Fibroblast of the conjunctiva (primary cell): ENCODE data around the gene CAMKMT.

ENCODE experiments used
- DNase-seq: peaks from one replicate; pipeline ENCODE4 v3.0.0-alpha.2; 2010; ENCODE audit warnings: low read depth

Gene CAMKMT

DNA sequence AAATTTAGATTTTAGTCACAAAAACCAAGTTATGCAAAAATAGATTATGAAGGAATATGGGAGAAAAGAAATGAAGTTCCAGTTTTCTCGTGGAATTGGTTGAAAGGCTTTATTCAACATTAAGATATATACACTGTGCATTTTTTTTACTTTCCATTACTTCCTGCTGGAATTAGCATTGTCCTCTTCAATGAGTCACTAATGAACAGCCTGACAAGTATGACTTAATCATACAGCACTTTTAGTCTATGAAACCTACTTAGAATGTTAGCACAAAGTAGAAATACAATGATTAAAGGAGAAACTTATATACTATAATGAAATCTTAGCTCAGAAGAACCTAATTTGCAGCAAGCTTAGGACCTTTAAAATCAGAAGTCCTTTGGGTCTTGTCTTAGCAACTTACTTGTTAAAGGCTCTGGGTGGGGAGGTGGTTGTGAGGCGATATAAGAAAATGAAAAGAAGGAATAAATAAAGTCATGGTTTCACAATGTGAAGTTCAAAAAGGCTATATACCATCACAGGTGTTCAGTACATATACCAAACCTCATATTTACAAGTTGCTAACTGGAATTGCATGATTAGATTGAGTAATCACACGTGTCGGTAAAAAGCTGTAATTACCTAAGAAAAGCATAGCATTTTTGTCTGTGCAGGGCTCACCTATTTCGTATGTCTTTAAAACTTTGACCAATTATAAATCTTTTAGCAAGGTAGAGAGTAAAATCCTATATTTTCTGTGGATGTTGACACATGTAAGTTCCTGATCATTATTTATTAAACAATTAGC is 236.8 kb downstream of the CAMKMT start:
- no peak for DNase-seq

DNA sequence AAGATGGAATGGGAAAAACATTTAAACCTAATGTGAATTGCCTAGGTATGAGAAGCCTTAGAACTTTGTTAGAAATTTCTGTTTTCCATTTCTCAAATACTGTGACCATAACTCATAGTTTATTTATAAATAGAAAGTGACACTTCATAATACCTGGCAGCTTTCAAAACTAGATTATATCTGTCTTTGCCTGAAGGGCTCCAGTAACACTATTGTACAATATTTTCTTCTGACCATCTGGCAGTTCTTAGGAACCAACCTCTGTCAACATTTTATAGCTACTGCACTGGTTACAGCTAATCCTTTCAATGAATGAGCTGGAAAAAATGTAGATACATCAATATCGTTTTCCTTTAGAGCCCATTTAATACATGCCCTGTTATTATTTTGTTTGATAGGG is 237.4 kb downstream of the CAMKMT start:
- no peak for DNase-seq

DNA sequence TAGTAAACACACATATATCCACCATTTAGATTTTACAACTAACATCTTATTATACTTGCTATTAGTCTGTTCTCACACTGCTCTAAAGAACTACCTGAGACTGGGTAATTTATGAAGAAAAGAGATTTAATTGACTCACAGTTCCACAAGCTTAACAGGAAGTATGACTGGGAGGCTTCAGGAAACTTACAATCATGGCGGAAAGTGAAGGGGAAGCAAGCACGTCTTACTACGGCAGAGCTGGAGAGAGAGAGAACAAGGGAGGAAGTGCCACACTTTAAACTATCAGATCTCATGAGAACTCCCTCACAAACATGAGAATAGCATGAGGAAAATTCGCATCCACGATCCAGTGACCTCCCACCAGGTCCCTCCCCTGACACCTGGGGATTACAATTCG is 240.7 kb downstream of the CAMKMT start:
- DNase-seq = no peak

DNA sequence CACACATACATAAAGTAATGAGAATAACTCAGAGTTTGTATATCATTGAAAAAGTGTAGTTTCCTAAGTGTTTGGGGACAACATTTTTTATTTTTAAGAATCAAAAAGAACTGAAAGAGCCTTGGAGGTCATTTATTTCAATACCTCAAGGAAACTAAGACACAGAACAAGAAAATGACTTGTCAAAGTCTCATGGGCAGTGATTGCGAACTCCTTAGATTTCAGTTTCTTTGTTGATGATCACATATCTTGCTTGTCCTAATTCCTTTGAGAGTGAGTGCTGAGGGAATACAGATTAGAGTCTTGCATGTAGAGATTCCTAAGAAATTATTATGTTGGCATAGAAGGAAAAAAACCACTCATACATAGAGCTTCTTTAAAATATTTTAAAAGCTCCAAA is 243.8 kb downstream of the CAMKMT start:
- no peak for DNase-seq

DNA sequence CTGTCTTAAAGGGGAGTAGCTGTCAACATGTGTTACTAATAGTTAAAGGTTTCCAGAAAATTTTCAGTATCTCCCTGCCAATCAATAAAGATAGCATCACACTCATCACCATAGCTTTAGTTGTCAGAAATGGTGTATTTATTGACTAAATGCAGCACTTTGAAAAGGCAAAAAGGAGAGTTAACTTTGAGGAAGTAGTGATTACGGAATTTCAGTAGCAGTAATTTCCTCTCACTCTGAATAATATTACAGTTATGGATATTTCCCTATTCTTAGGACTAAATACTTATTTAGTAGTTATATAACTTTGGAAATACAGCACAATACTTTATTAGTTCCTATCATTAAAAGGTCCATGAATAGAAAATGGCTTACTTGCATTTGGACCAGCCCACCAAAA is 250.5 kb downstream of the CAMKMT start:
- DNase-seq = no peak

DNA sequence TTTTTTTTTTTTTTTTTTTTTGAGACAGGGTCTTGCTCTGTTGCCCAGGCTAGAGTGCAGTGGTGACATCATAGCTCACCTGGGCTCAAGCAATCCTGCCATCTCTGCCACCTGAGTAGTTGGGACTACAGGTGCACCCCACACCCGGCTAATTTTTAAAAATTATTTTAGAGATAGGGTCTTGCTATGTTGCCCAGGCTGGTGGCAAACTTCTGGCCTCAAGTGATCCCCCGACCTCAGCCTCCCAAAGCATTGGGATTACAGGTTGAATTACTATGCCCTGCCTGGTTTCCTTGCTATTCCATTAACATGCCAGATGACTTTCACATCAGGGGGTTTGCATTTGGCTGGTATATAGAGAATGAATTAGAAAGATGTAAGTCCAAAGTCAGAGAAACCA is 253.2 kb downstream of the CAMKMT start:
- no peak for DNase-seq

DNA sequence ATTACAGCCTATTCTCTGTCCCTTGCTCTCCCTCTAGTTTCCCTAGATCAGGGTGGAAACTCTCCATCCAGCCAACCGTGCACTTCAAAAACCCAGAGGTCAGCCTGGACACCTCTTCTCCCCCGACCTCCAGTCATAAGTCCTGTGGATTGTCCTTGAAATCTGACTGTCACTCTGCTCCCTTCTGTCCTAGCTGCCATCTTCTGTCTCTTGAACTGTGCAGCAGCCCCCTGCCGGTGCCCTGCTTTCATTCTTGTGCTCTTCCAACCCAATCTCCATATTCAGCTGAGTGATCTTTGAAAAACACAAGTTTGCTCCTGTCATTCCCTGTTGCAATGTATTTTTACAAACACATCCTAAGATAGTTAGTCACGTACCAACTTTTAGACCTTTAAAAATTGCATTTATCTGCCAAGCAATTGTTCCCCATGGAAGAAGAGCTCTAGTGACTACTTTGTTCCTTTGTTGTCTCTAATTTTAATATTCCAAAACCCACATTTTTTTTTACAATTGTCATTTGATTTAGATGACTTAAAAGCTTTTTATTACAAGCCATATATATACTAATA is 254.3 kb downstream of the CAMKMT start:
- no peak for DNase-seq

DNA sequence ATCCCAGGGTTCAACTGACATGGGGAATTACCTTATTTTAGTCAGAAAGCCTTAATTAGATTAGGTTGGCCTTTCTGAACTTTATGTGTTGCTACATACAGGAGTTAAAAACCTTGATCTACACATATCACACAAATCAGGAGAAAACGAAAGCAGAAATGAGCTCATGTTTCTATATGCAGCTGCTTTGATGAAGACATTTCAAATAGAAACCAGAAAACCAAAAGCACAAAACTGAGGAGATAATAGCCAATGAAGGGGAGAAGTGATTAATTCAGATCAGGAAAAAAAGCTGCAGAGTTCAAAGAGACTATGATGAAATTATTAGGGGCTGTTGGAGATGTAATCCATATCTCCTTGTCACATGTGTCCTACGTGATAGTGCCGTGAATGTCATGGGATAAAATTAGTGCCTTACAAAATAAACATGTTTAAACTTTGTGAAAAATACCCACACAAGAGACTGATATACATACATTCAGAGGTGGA is 255.0 kb downstream of the CAMKMT start:
- DNase-seq = no peak

DNA sequence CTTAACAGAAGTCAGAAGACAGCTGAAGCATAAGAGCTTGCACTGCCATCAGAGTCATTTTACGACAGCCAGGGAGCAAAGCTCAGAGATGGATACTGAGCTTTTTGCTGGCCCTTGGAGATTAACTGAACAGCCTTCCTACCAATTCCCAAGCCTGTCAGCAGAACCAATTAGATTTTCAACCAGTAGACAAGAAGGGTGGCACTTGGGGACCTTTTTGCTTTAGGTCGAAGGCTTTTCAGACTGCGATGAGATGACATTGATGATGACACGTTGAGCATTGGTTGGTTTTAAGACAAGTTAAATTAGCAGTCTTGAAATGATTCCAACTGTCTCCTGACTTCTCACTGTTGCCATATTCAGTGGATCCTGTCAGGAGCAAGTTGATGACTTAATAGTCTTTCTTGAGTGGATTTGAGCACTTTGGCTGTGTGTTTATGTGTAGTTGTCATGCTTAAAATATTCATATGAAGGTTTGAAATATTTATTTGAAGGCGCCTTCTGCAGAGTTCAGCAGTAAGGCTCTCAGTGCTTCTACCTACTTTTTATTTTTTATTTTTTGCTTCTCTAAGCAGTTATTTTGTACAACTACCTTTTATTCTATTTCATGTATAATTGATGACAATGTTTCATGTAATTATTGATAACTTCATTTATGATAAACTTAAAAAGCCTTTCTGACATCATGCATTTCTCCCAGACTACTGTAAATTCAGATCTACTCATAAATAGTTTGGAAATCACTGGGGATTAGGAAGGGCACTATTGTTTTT is 256.7 kb downstream of the CAMKMT start:
- no peak for DNase-seq

DNA sequence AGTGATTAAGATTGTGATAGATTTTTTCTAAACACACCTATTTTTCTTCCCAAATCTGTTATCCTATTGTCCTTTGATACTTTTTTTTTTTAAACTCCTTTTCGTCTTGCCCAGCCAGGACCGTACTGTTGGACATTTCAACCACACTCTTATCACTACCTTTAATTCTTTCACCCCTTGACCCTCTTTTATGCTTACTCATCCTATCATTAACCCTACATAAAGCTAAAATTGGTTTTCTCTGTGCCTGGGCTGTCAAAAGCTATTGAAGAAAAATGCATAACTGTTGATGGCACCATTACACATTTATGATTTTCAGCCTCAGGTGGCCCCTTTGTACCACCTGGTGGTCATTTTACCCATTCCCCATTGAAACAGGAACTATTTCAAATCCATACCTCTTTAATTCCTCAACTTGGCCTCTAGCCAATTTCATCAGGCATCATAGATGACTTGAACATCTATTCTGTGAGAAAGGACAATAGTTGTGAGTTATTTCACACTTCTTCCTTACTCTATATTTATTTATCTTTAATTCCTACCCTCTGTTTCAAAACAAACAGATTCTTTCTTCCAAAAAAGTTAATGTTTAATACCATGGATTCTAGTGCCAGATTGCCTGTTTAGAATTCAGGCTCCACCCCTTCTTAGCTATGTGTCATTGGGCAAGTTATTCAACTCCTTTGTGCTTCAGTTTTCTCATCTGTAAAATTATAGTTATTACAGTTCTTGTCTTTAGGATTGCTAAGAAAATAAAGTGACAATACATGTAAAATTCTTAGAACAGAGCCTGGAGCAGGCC is 258.6 kb downstream of the CAMKMT start:
- DNase-seq = no peak

DNA sequence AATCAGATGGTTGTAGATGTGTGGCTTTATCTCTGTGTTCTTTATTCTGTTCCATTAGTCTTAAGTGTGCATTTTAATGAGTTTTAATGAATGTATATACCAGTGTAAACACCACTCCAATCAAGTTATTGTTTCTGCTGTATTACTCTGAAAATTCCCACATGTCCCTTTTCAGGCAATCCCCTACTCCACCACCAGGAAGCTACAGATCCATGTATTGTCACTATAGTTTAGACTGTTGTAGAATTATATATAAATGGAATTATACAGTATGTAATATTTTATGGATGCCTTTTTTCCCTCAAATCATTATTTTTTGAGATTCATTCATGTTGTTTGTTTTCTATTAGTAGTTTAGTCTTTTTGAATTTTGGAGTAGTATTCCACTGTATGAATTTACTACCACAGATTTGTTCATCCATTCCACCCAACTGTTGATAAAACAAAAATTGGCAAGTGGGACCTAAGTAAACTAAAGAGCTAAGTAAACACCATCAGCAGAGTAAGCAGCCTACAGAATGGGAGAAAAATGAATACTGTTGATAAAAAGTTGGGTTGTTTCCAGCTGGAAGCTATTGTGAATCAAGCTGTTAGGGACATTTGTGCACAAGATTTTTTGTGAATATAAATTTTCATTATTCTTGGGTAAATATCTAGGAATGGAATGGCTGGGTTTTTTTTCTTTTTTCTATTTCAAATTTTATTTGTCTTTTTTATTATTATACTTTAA is 262.0 kb downstream of the CAMKMT start:
- no peak for DNase-seq

DNA sequence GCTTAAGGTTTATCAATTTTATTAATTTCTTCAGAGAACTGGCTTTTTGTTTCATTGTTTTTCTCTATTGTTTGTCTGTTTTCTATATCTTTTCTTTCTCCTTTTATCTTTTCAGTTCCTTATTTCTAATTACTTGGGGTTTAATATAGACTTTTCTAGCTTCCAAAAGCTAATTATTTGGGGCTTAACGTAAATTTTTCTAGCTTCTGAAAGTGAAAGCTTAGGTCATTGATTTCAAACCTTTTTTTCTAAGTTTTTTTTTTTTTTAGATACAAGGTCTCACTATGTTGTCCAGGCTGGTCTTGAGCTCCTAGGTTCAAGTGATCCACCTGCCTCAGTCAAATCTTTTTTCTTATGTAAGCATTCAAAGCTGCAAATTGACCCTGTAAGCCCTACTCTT is 266.6 kb downstream of the CAMKMT start:
- DNase-seq = no peak

DNA sequence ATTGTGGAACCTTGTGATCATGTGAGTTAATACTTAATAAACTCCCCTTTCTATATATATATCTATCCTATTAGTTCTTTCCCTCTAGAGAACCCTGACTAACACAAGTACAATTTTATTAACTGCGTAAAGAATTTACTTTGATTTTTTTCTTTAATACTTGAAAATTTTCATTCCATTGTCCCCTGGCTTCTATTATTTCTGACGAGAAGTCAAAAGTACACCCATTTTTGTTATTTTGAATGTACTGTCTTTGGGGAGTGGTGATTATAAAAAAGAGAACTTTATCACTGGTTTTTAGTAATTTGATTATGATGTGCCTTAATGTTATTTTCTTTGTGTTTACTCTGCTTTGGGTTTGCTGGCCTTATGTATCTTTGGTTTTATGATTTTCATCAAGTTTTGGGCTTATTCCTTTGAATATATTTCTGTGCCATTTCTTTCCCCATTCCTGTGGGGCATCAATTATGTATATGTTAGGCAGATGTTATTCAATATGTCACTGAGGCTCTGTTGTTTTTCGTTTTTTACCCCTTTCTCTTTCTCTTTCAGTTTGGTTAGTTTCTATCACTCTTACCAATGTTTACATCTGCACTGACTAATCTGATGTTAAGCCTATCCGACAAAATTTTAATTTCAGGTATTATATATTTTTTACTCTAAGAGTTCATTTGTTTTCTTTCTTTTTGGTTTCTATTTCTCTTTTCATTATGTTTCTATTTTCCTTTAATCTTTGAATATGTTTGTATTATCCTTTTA is 271.4 kb downstream of the CAMKMT start:
- DNase-seq = no peak

DNA sequence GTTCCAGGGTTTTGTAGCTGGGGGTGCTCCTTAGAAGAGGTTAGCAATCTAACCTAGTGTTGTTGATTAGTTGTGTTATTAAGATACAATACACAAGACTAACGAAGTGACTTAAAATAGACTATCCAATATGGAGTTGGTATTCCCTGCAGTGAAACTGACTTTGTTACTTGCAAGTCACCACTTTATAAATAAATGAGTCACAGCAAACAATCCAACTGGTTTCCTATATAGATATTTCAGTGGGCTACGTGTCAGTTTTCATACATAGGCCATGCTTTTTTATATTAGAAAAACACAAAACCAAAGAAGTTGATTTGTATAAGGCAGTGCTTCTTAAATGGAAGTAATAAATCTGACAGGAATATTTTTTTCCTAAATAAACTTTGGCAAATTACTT is 274.0 kb downstream of the CAMKMT start:
- no peak for DNase-seq

DNA sequence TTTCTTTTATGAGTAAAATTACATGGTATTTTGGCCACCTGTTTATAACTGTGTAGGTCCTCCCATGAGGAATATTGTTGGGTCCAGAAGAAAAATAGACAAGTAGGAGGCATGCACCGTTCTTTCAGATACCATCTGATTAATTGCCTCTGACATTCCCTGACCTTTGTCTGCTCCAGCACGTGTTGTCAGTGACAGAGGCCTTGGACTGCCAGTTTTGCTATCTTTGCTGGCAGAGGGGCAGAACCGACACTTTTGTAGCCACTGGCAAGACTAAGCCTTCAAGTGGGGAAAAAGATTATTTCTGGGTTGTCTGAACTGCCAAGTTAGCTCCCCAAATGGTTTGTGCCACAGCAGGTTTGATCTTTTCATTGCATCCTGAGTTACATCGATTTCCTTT is 276.9 kb downstream of the CAMKMT start:
- DNase-seq = no peak

DNA sequence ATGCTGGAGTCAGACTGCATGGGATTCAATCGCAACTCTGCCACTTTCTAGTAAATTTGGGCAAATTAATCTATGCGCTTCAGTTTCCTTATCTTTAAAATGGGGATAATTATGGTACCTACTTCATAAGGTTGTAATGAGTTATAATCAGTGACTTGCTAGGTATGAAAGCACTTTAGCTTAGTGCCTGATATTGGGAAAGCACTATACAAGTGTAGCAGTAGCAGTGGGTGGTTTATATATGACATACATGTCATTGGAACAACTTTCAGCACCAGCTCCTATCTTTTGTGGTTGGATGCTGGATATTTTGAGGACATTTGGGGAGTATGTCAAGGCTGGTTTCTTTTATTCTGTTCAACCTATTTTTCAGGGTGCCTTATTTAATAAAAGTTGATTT is 277.7 kb downstream of the CAMKMT start:
- DNase-seq = no peak

DNA sequence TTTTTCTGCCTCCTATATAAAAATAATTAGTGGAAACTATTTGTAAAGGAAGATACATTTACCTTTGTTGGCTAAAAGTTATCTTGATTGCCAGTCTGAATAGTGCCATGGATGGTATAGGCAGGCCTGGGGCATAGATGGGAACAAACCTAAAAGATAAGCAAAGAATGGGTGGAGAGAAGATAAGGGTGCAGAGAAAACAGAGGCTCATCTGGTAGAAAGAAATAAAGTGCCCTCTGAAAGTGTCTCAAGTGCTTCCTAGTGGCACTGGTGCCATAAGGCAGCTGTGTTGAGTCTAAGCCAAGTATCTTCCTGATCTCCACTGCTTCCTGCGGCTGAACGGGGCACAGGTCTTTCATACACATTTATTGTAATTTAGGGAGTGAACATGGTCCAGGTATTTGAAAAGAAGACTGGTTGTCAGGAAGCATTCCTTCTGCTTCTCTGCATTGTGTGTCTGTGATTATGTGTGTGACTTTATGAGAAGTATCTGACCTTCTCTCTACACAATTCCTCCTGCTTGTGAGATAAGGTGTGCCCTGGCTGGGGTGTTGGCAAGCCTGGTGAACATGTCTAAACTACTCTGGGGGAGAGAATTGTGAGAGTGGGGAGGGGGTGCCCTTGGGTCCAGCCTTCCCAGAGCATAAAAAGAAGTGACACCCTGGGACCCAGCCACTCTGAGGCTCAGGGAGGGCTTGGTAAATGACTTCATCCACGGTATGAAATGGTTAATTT is 280.5 kb downstream of the CAMKMT start:
- DNase-seq = no peak

DNA sequence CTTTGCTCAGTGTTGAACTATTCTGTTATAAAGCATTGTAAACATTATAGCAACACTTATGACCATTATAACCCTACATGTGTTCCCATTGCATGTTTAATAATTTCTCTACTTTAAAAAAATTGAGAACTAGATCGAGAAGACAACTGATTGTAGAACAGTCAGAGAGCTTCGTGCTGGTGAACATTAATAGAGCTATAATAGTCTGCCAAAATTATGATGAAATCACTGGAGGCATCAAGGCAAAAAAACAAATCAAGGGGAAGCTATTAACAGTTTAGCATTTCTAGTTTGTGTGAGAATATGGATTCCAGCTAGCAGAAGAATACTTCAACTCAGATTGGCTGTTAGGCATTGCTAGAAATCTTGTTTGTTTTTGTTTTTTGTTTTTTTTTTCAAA is 284.2 kb downstream of the CAMKMT start:
- DNase-seq = no peak

DNA sequence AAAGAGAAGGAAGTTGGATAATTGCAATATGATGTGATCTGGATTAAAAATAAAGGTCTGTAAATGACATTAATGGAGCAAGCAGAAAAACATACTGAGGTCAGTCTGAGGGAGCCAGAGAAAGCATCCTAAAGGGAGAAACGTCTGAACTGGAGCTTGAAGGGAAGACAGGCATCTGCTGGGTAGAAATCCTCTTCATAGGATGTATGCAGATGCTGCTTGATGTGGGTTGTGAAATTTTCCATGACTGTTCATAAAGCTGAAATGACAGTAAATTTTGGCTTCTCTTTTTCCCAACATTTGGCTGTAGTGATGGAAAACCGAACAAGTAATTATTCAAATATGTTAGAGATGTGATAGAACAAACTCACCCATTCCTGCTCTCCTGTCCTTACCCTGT is 287.6 kb downstream of the CAMKMT start:
- DNase-seq = peak; percentile 3

DNA sequence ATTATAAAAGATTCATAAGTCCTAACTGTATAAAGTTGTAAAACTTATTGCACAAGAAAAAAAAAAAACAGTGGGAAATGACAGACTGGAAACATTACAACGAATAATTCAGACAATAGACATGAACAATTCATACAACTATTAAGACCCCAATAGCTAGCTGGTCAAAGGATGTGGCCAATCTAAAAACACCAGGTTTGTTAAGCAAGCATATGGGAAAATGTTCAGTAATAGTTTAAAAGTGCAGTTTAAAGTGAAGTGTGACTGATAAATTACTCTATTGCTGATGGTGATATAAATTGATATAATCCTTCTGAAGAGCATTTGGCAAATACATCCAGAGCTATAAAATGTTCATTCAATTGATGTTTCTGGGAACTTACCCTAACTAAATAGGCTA is 289.0 kb downstream of the CAMKMT start:
- no peak for DNase-seq
